GM13976 (cell line): Measurements from ENCODE around the gene TNIP2.

ENCODE experiments used
- DNase-seq: peaks from one replicate; pipeline ENCODE4 v3.0.0; 2012; ENCODE audit warnings: low spot score
- CTCF ChIP-seq: IDR thresholded peaks from 2 replicates; pipeline ENCODE4 v1.5.1; 2012; ENCODE audit warnings: borderline replicate concordance, mild to moderate bottlenecking; ENCODE audit not compliant: insufficient read depth; ENCODE audit errors: extremely low read depth, missing control alignments, control extremely low read depth
- in situ Hi-C: fragments of 300-500 bp; cut with MboI; formaldehyde crosslinking; loops from one replicate; pipeline ENCODE4 v1.12.0; 2022; ENCODE audit warnings: low sequenced_read_pairs, mixed read lengths, inconsistent platforms; ENCODE audit not compliant: unreplicated experiment

The TNIP2 gene

GRCh38 chr4:2757426-2757825, 1.3 kb upstream of the TNIP2 start:
- DNase-seq, result no peak
- TF ChIP-seq CTCF, result no peak
- in situ Hi-C loops, result no loop called here

- DNase-seq, result no peak
- in situ Hi-C loops, result no loop called here
- TF ChIP-seq CTCF, result no peak
These were observed 685 bp upstream of the TNIP2 start for GRCh38 chr4:2756691-2757350.

GRCh38 chr4:2754848-2755819, 1.0 kb downstream of the TNIP2 start:
- DNase-seq, result no peak
- no peak for TF ChIP-seq CTCF
- in situ Hi-C loops, result no loop called here

GRCh38 chr4:2753436-2753835, 2.7 kb downstream of the TNIP2 start:
- in situ Hi-C loops, result no loop called here
- TF ChIP-seq CTCF, result no peak
- no peak for DNase-seq

- no peak for TF ChIP-seq CTCF
- no peak for DNase-seq
- in situ Hi-C loops, result no loop called here
These were observed 5.2 kb downstream of the TNIP2 start for GRCh38 chr4:2750719-2751605.

- in situ Hi-C loops, result no loop called here
These were observed 9.0 kb downstream of the TNIP2 start for GRCh38 chr4:2746891-2747695.

More at GRCh38 chr4:2746891-2747695, 9.0 kb downstream of the TNIP2 start:
- TF ChIP-seq CTCF, result no peak
- DNase-seq, result no peak
